B cell (primary cell): ENCODE results near the gene GANC.

Experiments used
- CTCF ChIP-seq: fragments of 200-600 bp; IDR thresholded peaks from one replicate; pipeline ENCODE4 v1.8.0; 2022; ENCODE audit warnings: antibody characterized with exemption, mild to moderate bottlenecking
- EZH2 ChIP-seq: IDR thresholded peaks from 2 replicates; pipeline ENCODE4 v1.6.1; 2012; ENCODE audit warnings: borderline replicate concordance, low read depth, mild to moderate bottlenecking, moderate library complexity, low read length; ENCODE audit not compliant: insufficient read depth, poor library complexity, severe bottlenecking

- TF ChIP-seq CTCF = no peak
- TF ChIP-seq EZH2 = no peak
Observed at GRCh38 chr15:42375941-42376340, 102.9 kb downstream of the GANC start.
